Measurements from ENCODE around the gene FMNL2. TPM values are rescaled to one million over a fixed set of nuclear protein-coding genes. Genes with fewer than 3 reads are reported as not detected.
A peak's percentile ranks its signal among the peaks of the same experiment; 100 is the strongest.

FMNL2 gene
- total and polyA plus RNA-seq, 8 donors = 7.8 to 100.0 (median 36.5) TPM

GRCh38 chr2:152635635-152636298 is 300.8 kb downstream of the FMNL2 start:
- peaks cover 0 to 8% (median 3%) of the 10 kb centered on the region in 4 donors for H3K4me1 ChIP-seq
- intact Hi-C loops (cut with DNase I; ENCODE audit: low total_unique reads) = loop anchor here (5.0 kb wide), 1 partner anchor 448 kb away; no protein-coding TSS in a partner anchor
- H3K9me3 ChIP-seq = no peaks in the 10 kb centered on the region
- H3K27ac ChIP-seq = no peak overlapping the region
- TF ChIP-seq EP300 (IDR thresholded peaks at IDR 0.05) (no peak), POLR2A (IDR thresholded peaks at IDR 0.05) (no peak), POLR2AphosphoS5 (IDR thresholded peaks at IDR 0.05) (peak in 1 of 3 donors; percentile 46)
- TF ChIP-seq, protein P1, sequence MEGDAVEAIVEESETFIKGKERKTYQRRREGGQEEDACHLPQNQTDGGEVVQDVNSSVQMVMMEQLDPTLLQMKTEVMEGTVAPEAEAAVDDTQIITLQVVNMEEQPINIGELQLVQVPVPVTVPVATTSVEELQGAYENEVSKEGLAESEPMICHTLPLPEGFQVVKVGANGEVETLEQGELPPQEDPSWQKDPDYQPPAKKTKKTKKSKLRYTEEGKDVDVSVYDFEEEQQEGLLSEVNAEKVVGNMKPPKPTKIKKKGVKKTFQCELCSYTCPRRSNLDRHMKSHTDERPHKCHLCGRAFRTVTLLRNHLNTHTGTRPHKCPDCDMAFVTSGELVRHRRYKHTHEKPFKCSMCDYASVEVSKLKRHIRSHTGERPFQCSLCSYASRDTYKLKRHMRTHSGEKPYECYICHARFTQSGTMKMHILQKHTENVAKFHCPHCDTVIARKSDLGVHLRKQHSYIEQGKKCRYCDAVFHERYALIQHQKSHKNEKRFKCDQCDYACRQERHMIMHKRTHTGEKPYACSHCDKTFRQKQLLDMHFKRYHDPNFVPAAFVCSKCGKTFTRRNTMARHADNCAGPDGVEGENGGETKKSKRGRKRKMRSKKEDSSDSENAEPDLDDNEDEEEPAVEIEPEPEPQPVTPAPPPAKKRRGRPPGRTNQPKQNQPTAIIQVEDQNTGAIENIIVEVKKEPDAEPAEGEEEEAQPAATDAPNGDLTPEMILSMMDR (IDR thresholded peaks at IDR 0.05) = peak in 5 of 7 experiments; percentile 53 to 85 (median 67)
- no peaks in the 10 kb centered on the region for H3K27me3 ChIP-seq
- peaks cover 20 to 81% (median 75%) of the 10 kb centered on the region in 4 donors for H3K36me3 ChIP-seq
- DNase-seq = peak; percentile 70 to 79
- WGBS, 5 donors = 21 to 31% (median 24%) methylated on average over 5 of the region's 5 CpGs
- H3K4me3 ChIP-seq = no peak overlapping the region

DNA sequence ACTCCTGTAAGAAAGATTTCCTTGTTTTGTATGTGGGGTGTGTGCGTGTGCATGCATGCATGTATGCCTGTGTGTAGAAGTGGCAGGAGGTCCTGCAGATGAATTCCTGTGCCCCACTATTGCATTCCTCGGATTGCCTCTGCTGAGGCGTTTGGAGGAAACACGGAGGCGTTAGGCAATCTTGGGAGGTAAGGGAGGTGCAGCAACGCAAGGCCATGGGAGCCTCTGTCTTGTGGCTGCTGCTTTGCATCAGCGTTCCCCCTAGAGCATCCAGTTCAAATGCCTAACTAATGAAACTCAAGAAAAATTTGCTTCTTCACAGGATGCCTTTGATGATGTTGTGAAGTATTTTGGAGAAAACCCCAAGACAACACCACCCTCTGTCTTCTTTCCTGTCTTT is 302.3 kb downstream of the FMNL2 start:
- Histone ChIP-seq H3K4me1 (peaks cover 0 to 8% (median 3%) of the 10 kb centered on the region in 4 donors), H3K9me3 (no peaks in the 10 kb centered on the region), H3K27ac (no peak overlapping the region), H3K36me3 (peaks cover 24 to 84% (median 79%) of the 10 kb centered on the region in 4 donors), H3K4me3 (no peak overlapping the region), H3K27me3 (no peaks in the 10 kb centered on the region)
- intact Hi-C loops (cut with DNase I; ENCODE audit: low total_unique reads) = loop anchor here (5.0 kb wide), 1 partner anchor 450 kb away; no protein-coding TSS in a partner anchor
- TF ChIP-seq POLR2A (IDR thresholded peaks at IDR 0.05) (no peak), POLR2AphosphoS5 (IDR thresholded peaks at IDR 0.05) (no peak), EP300 (IDR thresholded peaks at IDR 0.05) (no peak)
- TF ChIP-seq, protein P1 (IDR thresholded peaks at IDR 0.05) = no peak
- WGBS, 5 donors = 86 to 93% (median 90%) methylated on average over 7 of the region's 7 CpGs
- DNase-seq = no peak

DNA sequence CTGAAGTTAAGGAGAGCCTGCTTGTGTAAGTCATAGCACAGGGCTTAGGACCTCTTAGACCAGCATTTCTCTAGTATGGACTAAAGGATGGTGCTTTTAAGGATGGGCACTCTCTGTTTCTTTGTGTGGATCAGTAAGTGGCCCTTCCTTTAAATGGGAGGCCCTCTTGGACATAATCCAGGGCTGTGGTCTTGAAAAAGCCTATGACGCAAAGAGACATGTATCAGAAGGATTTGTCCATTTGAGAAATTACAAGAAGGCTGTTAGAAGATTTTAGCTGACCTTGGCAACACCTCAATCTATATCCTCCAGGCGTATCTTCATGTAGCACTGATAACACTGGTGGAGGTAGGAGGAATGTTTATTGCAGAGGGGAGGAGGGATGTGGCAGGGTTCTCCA is 303.1 kb downstream of the FMNL2 start:
- no peak for TF ChIP-seq POLR2AphosphoS5 (IDR thresholded peaks at IDR 0.05)
- TF ChIP-seq, protein P1 (IDR thresholded peaks at IDR 0.05) = no peak
- no peak for TF ChIP-seq POLR2A (IDR thresholded peaks at IDR 0.05)
- TF ChIP-seq EP300 (IDR thresholded peaks at IDR 0.05) = no peak
- Histone ChIP-seq H3K27ac (no peak overlapping the region), H3K4me1 (peaks cover 0 to 8% (median 3%) of the 10 kb centered on the region in 4 donors), H3K36me3 (peaks cover 25 to 85% (median 79%) of the 10 kb centered on the region in 4 donors), H3K4me3 (no peak overlapping the region), H3K27me3 (no peaks in the 10 kb centered on the region), H3K9me3 (no peaks in the 10 kb centered on the region)
- WGBS, 5 donors = 77 to 88% (median 83%) methylated on average over 2 of the region's 2 CpGs
- intact Hi-C loops (cut with DNase I; ENCODE audit: low total_unique reads) = loop anchor here (5.0 kb wide), 1 partner anchor 451 kb away; no protein-coding TSS in a partner anchor
- DNase-seq = no peak

- no peak overlapping the region for H3K27ac ChIP-seq
- H3K4me3 ChIP-seq = no peak overlapping the region
- TF ChIP-seq, protein P1 (IDR thresholded peaks at IDR 0.05) = no peak
- TF ChIP-seq POLR2A (IDR thresholded peaks at IDR 0.05) (no peak), EP300 (IDR thresholded peaks at IDR 0.05) (no peak), POLR2AphosphoS5 (IDR thresholded peaks at IDR 0.05) (no peak)
- H3K9me3 ChIP-seq = no peaks in the 10 kb centered on the region
- intact Hi-C loops (cut with DNase I; ENCODE audit: low total_unique reads) = loop anchor here (5.0 kb wide), 1 partner anchor 451 kb away; no protein-coding TSS in a partner anchor
- no peak for DNase-seq
- 74 to 82% (median 79%) methylated on average over 8 of the region's 8 CpGs for WGBS, 5 donors
- H3K4me1 ChIP-seq = peaks cover 0 to 8% (median 3%) of the 10 kb centered on the region in 4 donors
- H3K27me3 ChIP-seq = no peaks in the 10 kb centered on the region
- H3K36me3 ChIP-seq = peaks cover 28 to 85% (median 79%) of the 10 kb centered on the region in 4 donors
Measured at GRCh38 chr2:152638590-152638989, 303.6 kb downstream of the FMNL2 start.

Measured in stomach (tissue), 9 donors.